ENCODE results near the gene GJA4.
A peak's percentile ranks its signal among the peaks of the same experiment; 100 is the strongest.

The GJA4 gene

DNA sequence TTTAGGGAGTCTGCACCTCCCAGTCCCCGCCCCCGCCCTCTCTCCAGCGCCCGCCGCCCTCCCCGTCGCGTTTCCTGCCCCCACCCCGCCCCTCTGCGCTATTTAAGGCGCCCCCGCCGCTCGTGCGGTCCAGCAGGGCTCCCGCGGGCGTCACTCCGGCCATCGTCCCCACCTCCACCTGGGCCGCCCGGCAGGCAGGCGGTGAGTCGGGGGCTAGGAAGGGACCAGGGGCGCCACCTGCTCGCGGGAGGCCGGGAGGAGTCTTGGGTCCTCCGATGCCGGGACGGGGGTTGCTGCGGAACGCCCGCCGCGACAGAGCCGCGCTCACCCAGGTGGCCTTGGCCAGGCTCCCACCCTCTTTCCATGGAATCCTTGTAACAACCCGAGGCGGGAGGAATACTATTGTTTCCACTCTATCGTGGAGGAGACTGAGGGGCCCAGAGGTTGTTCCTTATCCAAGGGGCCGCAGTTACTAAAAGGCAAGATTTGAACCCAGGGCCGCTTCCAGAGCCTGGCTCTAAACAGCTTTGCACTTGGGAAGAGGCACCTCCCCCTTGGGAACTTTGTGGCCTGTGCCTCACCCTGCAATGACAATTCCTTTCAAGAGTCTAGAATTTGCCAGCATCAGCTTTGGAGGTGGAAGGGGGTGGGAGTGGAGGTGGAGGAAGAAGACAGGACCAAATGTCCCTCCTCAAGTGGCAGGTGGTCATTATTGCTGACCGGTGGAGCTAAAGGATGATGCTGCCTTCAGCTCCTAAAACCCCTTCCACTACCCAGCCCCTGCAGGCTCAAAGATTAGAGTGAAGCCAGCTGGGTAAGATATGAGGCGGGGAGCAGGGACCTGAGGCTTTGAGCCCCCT lies at the start of gene GJA4:
Gene GJA4, plus strand, starts transcription at position 132 of the 860 bp plus-strand sequence. CDS start 1,215 bp downstream, outside the sequence.
- Histone ChIP-seq H3K27ac (peak within 1 kb of the TSS; percentile 71 to 94), H3K4me3 (peak within 1 kb of the TSS; percentile 82)
- DNase-seq (ENCODE audit: low spot score) = no peak
- TF ChIP-seq, protein P1, sequence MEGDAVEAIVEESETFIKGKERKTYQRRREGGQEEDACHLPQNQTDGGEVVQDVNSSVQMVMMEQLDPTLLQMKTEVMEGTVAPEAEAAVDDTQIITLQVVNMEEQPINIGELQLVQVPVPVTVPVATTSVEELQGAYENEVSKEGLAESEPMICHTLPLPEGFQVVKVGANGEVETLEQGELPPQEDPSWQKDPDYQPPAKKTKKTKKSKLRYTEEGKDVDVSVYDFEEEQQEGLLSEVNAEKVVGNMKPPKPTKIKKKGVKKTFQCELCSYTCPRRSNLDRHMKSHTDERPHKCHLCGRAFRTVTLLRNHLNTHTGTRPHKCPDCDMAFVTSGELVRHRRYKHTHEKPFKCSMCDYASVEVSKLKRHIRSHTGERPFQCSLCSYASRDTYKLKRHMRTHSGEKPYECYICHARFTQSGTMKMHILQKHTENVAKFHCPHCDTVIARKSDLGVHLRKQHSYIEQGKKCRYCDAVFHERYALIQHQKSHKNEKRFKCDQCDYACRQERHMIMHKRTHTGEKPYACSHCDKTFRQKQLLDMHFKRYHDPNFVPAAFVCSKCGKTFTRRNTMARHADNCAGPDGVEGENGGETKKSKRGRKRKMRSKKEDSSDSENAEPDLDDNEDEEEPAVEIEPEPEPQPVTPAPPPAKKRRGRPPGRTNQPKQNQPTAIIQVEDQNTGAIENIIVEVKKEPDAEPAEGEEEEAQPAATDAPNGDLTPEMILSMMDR (IDR thresholded peaks at IDR 0.05) = no peak

DNA sequence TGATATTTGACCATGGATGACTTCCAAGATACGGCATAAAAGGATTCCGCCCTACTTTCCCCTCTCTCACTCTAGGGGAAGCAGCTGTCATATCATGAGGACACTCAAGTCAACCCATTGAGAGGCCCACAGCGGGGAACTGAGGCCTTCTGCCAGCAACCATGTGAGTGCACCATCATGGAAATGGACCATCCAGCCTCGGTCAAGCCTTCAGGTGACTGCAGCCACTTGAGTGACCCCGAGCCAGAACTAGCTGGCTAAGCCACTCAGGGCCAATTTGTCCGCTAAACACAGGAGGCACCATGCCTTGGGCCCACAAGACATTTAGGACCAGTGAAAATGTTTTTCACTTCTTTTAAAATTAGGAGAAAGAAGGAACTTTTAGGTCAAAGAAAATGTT lies 49.0 kb upstream of the GJA4 start:
- no peak overlapping the region for H3K27ac ChIP-seq
- no peak for DNase-seq (ENCODE audit: low spot score)
- TF ChIP-seq, protein P1 (IDR thresholded peaks at IDR 0.05) = no peak
- H3K4me3 ChIP-seq = no peak overlapping the region

DNA sequence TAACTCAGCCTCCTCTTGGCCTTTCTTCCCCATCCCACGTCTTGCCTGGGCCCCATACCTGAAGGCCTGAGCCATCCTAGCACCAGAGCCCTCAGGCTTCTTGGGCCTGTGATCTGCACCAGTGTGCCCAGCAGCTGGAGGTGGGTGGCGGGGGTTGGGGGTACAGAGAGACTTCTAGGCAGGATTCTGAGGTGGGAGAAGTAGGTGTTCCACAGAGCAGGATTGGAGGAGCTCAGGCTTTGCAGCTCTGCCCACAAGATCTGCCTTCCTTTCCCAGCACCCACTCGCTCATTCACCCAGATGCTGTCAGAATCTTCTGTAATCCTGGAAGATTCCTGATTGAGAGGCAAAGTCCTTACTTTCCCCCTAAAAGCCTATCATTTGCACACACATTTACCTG lies 47.9 kb upstream of the GJA4 start:
- TF ChIP-seq, protein P1 (IDR thresholded peaks at IDR 0.05) = no peak
- Histone ChIP-seq H3K27ac (no peak overlapping the region), H3K4me3 (no peak overlapping the region)
- DNase-seq (ENCODE audit: low spot score) = no peak

DNA sequence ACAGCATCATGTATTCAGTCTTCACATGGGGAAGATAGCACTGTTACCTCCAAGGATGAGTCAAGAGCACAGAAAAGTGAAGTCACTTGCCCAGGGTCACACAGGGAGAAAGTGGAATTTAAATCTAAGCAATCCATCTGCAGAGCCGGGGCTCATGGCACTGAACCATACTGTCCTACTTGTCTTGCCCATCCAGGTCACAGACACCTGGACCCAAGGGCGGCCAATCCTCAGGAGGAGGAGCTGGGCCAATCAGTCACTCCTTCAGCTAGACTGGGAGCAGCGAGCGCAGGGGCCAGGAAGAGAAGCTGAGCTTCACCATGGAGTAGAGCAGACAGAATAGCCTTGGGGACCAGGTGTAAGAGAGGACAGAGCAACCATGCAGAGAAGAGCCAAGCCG lies 47.1 kb upstream of the GJA4 start:
- TF ChIP-seq, protein P1 (IDR thresholded peaks at IDR 0.05) = no peak
- Histone ChIP-seq H3K27ac (no peak overlapping the region), H3K4me3 (no peak overlapping the region)
- no peak for DNase-seq (ENCODE audit: low spot score)

DNA sequence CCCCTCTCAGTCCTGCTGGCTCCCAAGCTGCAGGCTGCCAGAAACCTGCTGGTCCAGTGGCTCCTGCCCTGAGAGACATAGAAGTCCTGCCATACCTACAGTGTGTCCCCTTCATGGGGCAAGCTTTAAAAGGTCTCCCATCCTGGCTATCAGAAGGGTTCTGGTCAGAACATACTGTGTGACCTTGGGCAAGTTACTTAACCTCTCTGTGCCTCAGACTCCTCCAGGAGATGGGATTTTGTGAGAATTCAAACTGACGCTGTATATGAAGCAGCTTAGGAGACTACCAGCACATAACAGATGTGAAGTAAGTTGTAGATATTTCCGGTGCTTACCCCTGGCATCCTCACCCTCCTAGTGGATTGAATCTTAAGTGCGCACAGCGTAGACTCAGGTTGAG lies 46.7 kb upstream of the GJA4 start:
- TF ChIP-seq, protein P1 (IDR thresholded peaks at IDR 0.05) = no peak
- no peak for DNase-seq (ENCODE audit: low spot score)

DNA sequence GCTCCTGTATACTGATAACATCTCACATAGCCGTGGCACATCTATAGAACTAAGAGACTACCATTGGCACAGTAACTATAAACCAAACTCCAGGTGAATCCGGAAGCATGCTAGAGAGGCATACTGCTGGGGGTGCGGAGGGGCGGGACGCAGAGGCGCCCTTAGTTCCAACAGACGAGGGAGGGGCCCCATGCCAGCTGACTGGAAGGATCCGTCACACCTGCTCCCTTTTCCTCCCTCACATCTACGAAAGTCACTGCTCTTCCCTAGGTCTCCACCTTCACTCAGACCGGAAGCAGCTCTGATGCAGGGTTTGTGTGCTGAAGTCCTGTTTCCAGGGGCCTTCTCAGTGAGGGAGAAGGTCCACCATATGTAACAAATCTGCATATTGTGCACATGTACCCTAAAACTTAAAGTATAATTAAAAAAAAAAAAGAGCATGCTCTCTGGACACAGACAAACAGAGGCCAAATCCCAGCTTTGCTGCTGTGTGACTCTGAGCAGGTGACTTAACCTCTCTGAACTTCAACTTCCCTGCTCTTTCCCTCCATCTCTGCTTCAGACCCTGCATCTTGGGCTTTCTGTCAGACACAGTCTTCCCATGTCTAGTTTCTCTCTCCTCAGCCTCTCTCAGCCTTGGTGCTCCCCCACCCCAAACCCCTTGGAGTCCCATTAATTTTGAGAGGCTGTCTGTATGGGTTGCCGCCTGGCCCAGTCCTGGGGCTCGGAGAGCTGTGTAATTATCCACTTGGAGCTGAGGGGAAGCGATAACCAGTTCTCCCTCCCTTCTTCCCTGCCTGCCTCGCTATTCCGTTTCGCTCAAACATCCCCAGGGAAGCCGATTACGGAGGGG lies 45.8 kb upstream of the GJA4 start:
- TF ChIP-seq, protein P1 (IDR thresholded peaks at IDR 0.05) = no peak
- DNase-seq (ENCODE audit: low spot score) = no peak
- no peak overlapping the region for H3K27ac ChIP-seq
- H3K4me3 ChIP-seq = no peak overlapping the region

More for the DNA sequence above, 46.7 kb upstream of the GJA4 start:
- Histone ChIP-seq H3K27ac (no peak overlapping the region), H3K4me3 (no peak overlapping the region)

Data from coronary artery (tissue), 2 donors.